Heart left ventricle (tissue), 13 donors: ENCODE data around the gene MYO16.

ENCODE experiments used
- CTCF ChIP-seq, 12 donors: fragments of 200-600 bp; sonication (generic) in 4 of 12; IDR thresholded peaks; one replicate each; pipeline versions ENCODE4 v1.5.0 to v1.8.0; 2018 to 2022; ENCODE audit warnings: antibody characterized with exemption in 12 of 12, mild to moderate bottlenecking in 5 of 12
- POLR2A ChIP-seq, 2 donors: fragments of 450-650 bp; IDR thresholded peaks; one replicate each; pipeline ENCODE4 v1.6.1; 2017; ENCODE audit warnings: antibody characterized with exemption in 2 of 2, mild to moderate bottlenecking in 2 of 2, moderate library complexity in 2 of 2
- donor health status: ischemic (EF 13 %, LVEDD 7.1; RV severe dilation, severe dysfunction).
- donor health status: DM: no; HTN: yes; CAD: no.
- donor health status: DM: no; HTN: no; CAD: no.
- donor health status: ischemic (EF 25% LVEDD 6.9; RV normal size, moderate dysfunction).
- donor health status: ischemic (EF 25% LVEDD 5.7; RV mildly dilated, moderate dysfunction).
- donor health status: ischemic (EF 35%, LVEDD 5.7; RV mildly dilated, moderate dysfunction).
- donor health status: nonischemic (EF 11% LVEDD 7.7; RV severe dilation, severe dysfunction).
- donor health status: DM: yes; HTN: yes; CAD: no.
- donor health status: PGD.
- donor health status: ischemic (EF 29% LVEDD 5.4; RV normal size, mild dysfunction).
- donor health status: nonischemic (EF 23%, LVEDD 6.1; RV moderate dilation, normal function).

- no peak for TF ChIP-seq POLR2A (IDR thresholded peaks at IDR 0.05)
- TF ChIP-seq CTCF (IDR thresholded peaks at IDR 0.05) = no peak
Observed at GRCh38 chr13:108686027-108686426, 56.6 kb downstream of the MYO16 start.
